ENCODE data around the gene CREBRF. TPM values are rescaled to one million over a fixed set of nuclear protein-coding genes. Genes with fewer than 3 reads are reported as not detected.
"Not testable (repeated sequence)": the region's sequence is repeated elsewhere in the genome, so short reads cannot be mapped to it uniquely, and the experiment has no call there.

CREBRF gene
- total RNA-seq, 1 donor from 2014 or later = 22.9 TPM

- peak; percentile 98 for DNase-seq (ENCODE audit: low read depth)
These were observed 20.0 kb upstream of the CREBRF start for GRCh38 chr5:173035904-173036707.

DNA sequence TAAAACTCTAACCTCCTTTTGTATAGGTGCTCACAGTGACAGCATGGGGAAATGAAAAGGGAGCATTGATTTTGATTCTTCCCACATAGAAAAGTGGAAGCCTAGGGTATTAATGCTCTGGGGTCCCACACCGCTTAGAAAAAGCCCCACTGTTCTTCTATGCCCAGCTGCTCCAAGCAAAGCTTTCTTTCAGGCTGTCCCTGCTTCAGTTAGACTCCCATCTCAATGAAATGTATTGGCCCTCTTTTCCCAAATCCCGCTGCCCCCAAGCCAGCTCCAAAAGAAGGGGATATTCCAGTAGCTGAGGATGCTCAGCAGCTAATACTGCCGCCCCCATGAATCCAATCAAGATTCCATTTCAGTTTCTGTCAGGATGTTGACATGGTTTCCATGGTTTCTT is 17.0 kb upstream of the CREBRF start:
- DNase-seq (ENCODE audit: low read depth) = no peak

DNA sequence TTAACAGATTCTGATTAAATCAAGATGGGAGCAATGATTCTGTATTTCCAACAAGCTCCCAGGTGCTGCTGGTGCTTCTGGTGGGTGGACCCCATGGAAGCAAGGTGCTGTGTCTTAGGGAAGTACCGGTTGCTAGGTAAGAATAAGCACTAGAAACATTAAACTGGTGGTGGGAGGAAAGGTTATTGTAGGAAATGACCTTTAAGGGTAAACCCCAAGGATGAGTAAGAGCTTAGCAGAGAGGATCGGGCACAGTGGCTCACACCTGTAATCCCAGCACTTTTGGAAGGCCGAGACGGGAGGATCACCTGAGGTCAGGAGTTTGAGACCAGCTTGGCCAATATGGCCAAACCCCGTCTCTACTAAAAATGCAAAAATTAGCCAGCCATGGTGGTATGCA is 16.2 kb upstream of the CREBRF start:
- no peak for DNase-seq (ENCODE audit: low read depth)

- DNase-seq (ENCODE audit: low read depth) = no peak
These were observed 14.0 kb upstream of the CREBRF start for GRCh38 chr5:173041881-173042762.

GRCh38 chr5:173042763-173043107 is 13.4 kb upstream of the CREBRF start:
- no peak for DNase-seq (ENCODE audit: low read depth)

GRCh38 chr5:173045474-173045873 is 10.7 kb upstream of the CREBRF start:
- no peak for DNase-seq (ENCODE audit: low read depth)

DNA sequence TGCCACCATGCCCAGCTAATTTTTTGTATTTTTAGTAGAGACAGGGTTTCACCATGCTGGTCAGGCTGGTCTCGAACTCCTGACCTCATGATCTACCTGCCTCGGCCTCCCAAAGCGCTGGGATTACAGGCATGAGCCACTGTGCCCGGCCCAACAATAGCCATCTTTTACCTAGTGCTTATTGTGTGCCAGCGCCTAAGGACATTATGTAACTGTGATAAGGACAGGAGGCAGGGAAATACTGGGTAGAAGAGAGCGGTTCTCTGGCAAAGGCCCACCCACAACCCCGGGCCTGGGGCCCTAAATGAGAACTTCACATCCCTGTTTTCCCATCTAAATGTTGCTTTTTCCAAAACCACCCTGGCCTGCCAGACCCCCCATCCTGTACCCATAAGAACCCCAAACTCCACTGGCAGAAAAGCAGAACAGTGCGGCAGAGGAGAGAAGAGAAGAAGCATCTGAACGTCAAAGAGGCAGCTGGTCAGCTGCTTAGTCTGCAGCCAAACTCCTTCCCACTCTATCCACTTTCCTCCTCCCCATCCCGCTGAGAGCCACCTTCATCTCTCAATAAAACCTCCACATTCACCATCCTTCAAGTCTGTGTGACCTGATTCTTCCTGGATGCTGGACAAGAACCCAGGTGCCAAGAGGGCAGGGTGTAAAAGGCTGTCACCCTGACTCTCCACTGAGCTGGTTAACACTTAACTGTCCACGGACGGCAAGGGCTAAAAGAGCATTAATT is 8.9 kb upstream of the CREBRF start:
- not testable (repeated sequence) for DNase-seq (ENCODE audit: low read depth)

DNA sequence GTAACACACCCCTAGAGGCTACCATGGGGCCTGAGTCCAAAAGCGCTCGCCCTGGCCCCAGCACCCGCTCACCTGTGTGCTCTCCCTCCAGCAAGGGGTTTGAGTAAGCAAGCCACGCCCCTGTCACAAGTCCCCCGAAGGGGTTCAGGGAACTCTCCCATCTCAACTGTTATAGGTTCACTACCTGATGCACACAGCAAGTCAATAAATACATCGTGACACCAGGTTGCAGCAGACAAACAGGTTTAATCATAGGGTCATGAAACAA is 8.4 kb upstream of the CREBRF start:
- no peak for DNase-seq (ENCODE audit: low read depth)

GRCh38 chr5:173050791-173051190 is 5.4 kb upstream of the CREBRF start:
- DNase-seq (ENCODE audit: low read depth) = no peak

- DNase-seq (ENCODE audit: low read depth) = no peak
These were observed 4.4 kb upstream of the CREBRF start for GRCh38 chr5:173051746-173052145.

- no peak for DNase-seq (ENCODE audit: low read depth)
These were observed 3.1 kb upstream of the CREBRF start for GRCh38 chr5:173053041-173053440.

DNA sequence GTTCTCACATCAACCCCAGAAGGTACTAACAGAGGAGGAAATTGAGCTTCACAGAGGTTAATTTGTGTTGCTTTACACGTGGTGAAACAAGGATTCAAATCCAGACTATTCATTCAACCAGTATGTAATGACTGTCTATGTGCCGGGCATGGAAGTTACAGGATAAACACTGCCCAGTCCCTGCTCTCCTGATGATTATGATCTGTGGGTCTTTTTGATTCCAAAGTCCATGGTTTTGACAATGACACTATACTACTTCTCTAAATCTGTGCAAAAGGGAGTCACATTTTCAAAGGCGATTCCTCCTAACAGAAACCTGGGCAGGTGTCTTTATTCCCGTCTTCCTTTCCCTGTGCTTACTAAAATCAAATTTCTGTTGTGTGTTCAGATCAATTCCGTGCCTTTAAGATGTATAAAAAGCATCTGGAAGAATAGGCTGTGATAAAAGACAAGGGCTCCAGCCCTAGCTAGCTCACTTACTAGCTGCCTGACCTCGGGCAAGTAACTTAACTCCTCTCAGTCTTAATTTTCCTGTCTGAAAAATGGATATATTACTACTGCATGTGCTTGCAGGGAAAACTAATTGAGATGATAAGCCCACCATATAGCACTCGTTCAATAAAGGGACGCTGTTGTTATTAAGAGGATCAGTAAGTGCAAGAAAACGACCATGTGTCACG is 970 bp upstream of the CREBRF start:
- no peak for DNase-seq (ENCODE audit: low read depth)

GRCh38 chr5:173055722-173055982 is 500 bp upstream of the CREBRF start:
- no peak for DNase-seq (ENCODE audit: low read depth)

DNA sequence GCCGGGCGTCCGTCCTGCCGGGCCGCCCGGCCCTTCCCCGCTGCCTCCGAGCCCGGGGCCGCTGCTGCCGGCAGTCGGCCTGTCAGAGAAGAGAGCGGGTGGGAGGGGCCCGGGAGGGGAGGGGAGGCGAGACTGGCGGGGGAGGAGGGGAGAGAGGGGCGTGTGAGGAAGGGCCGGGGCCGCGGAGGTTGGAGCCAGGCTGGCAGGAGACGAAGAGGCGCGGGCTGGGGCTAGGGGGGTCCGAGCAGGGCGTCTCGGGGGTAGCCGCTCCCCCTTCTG is 570 bp downstream of the CREBRF start:
- no peak for DNase-seq (ENCODE audit: low read depth)

GRCh38 chr5:173057062-173057924 is 1.1 kb downstream of the CREBRF start:
- DNase-seq (ENCODE audit: low read depth) = peak; percentile 90

GRCh38 chr5:173062141-173062540 is 6.0 kb downstream of the CREBRF start:
- DNase-seq (ENCODE audit: low read depth) = no peak

DNA sequence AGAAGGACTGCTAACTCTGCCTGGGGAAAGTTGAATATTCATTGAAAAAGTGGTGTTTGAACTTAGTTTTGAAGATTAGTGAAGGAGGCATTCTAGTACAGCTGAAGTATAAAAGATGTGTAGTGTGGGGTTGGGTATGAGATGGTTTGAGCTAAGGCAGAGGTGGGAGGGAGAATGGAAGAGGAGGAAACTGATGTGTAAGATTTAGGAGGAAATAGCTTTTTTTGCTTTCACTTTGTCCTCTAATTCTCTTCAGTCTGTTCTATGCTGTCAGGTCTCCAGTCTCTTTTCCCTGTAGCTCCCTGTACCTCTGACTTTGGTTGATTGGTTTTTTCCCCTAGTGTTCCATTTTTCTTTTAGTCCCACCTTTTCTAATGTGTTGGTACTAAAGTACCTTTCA is 9.0 kb downstream of the CREBRF start:
- no peak for DNase-seq (ENCODE audit: low read depth)

DNA sequence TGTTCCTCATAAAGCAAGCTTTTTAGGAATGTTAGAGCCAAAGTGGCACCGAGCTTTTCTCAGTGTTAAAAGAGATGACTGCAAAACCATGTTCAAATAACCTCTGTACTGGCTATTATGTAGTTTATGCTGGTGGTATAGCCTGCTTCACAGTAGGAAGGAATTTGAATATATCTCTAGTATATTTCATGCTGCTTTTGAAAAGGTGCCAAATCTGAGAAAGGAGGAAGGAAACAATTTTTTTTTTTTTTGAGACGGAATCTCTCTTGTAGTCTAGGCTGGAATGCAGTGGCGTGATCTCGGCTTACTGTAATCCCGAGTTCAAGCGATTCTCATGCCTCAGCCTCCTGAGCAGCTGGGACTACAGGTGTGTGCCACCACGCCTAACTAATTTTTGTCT is 13.5 kb downstream of the CREBRF start:
- DNase-seq (ENCODE audit: low read depth) = no peak

- DNase-seq (ENCODE audit: low read depth) = no peak
These were observed 19.1 kb downstream of the CREBRF start for GRCh38 chr5:173075137-173075843.

DNA sequence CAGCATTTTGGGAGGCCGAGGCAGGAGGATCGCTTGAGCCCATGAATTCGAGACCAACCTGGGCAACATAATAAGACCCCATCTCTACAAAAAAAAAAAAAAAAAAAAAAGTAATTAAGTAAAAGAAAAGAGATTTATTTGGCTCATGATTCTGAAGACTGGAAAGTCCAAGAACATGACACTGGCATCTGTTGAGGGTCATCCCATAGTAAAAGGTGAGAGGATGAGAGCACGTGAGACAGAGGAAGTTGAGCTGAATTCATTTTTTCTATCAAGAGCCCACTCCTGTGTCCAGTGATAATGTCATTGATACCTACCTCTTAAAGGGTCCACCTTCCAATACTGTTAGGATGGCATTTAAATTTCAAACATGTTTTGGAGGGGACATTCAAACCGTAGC is 19.8 kb downstream of the CREBRF start:
- DNase-seq (ENCODE audit: low read depth) = no peak

DNA sequence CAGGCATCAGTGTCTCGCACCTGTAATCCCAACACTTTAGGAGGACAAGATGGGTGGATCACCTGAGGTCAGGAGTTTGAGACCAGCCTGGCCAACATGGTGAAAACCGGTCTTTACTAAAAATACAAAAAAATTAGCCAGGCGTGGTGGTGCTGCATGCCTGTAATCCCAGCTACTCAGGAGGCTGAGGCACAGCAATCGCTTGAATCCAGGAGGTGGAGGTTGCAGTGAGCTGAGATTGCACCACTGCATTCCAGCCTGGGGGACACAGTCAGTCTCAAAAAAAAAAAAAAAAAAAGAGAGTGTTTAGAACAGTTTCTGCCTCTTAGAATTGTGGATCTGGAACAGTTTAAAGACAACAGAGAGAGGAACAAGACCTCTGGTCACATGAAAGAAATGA is 20.3 kb downstream of the CREBRF start:
- not testable (repeated sequence) for DNase-seq (ENCODE audit: low read depth)

Data from renal cortical epithelial cell (primary cell).